Loucy (cell line): Measurements from ENCODE around the gene MYH6.

Experiments
- H2AFZ ChIP-seq: fragments of 200-600 bp; sonication (generic); 2 replicates; pipeline ENCODE4 v1.6.0; 2016; ENCODE audit warnings: antibody characterized with exemption, mild to moderate bottlenecking, low read length, moderate library complexity
- H3F3A ChIP-seq: fragments of 200-600 bp; 2 replicates; pipeline ENCODE4 v1.6.0; 2016; ENCODE audit warnings: antibody characterized with exemption, low read depth, mild to moderate bottlenecking
- H3K27me3 ChIP-seq: fragments of 200-600 bp; sonication (generic); 2 replicates; pipeline ENCODE4 v1.6.1; 2014; ENCODE audit warnings: low read length, mild to moderate bottlenecking; ENCODE audit not compliant: insufficient read depth, poor library complexity, severe bottlenecking
- H3K36me3 ChIP-seq: fragments of 200-600 bp; sonication (generic); 2 replicates; pipeline ENCODE4 v1.6.1; 2016; ENCODE audit warnings: low read length; ENCODE audit not compliant: insufficient read depth
- H3K4me1 ChIP-seq: fragments of 200-600 bp; sonication (generic); 2 replicates; pipeline ENCODE4 v1.5.1; 2014; ENCODE audit warnings: low read length, mild to moderate bottlenecking; ENCODE audit not compliant: insufficient read depth, poor library complexity, severe bottlenecking
- H3K4me2 ChIP-seq: fragments of 200-600 bp; sonication (generic); 2 replicates; pipeline ENCODE4 v1.6.0; 2014; ENCODE audit warnings: antibody characterized with exemption, low read length, low read depth, mild to moderate bottlenecking; ENCODE audit not compliant: poor library complexity, severe bottlenecking
- H3K4me3 ChIP-seq: fragments of 200-600 bp; sonication (generic); 2 replicates; pipeline ENCODE4 v1.5.1; 2014; ENCODE audit warnings: low read length, mild to moderate bottlenecking, mixed read lengths; ENCODE audit not compliant: poor library complexity, severe bottlenecking
- H3K79me2 ChIP-seq: fragments of 200-600 bp; sonication (generic); 2 replicates; pipeline ENCODE4 v1.6.1; 2014; ENCODE audit warnings: low read length; ENCODE audit not compliant: insufficient read depth
- H3K9ac ChIP-seq: fragments of 200-600 bp; sonication (generic); 2 replicates; pipeline ENCODE4 v1.6.0; 2014; ENCODE audit warnings: mild to moderate bottlenecking, low read depth, low read length, moderate library complexity; ENCODE audit not compliant: poor library complexity, severe bottlenecking
- H3K9me2 ChIP-seq: fragments of 200-600 bp; sonication (generic); replicated peaks from 2 replicates; pipeline ENCODE4 v1.6.1; 2016; ENCODE audit warnings: low read depth, low read length, mixed read lengths
- H3K9me3 ChIP-seq: fragments of 200-600 bp; sonication (generic); 2 replicates; pipeline ENCODE4 v1.6.1; 2014; ENCODE audit warnings: mild to moderate bottlenecking, antibody characterized with exemption, low read length, low read depth; ENCODE audit not compliant: insufficient read depth
- H4K20me1 ChIP-seq: fragments of 200-600 bp; sonication (generic); 2 replicates; pipeline ENCODE4 v1.6.0; 2014; ENCODE audit warnings: antibody characterized with exemption, low read length, mild to moderate bottlenecking; ENCODE audit not compliant: insufficient read depth, poor library complexity, severe bottlenecking
- EZH2phosphoT487 ChIP-seq: fragments of 200-600 bp; IDR thresholded peaks from 2 replicates; pipeline ENCODE4 v1.6.1; 2018; ENCODE audit warnings: antibody characterized with exemption, mild to moderate bottlenecking, moderate library complexity, borderline replicate concordance
- TF ChIP-seq, protein P1 (sequence below): fragments of 200-600 bp; sonication (generic); conservative IDR thresholded peaks from 2 replicates; pipeline ENCODE4 v1.5.1; 2014; ENCODE audit warnings: mild to moderate bottlenecking, antibody characterized with exemption, low read length

Gene MYH6

DNA sequence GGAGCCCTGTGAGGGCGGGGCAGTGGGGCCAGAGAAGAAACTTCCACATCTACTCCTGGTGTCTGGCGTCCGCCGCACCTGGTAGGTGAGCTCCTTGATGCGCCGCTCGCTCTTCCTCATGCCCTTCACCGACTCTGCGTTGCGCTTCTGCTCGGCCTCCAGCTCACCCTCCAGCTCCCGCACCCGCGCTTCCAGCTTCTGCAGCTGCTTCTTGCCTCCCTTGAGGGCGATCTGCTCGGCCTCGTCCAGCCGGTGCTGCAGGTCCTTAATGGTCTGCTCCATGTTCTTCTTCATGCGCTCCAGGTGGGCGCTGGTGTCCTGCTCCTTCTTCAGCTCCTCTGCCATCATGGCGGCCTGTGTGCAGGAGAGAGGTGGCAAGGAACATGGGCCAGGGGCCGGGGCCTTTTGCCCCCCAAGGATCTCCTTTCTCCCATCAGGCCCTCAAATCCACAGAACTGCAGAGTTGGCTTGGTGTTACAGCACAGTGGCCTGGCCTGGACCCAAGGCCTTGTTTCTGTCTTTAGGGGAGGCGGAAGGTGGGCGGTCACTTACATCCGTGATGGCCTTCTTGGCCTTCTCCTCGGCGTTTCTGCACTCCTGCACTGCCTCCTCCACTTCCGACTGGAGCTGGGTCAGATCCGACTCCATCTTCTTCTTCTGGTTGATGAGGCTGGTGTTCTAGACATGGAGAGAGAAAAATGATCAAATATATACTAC, 23.6 kb downstream of the MYH6 start:
- Histone ChIP-seq H3F3A (no peaks in the 10 kb centered on the region), H3K27me3 (no peaks in the 10 kb centered on the region)

DNA sequence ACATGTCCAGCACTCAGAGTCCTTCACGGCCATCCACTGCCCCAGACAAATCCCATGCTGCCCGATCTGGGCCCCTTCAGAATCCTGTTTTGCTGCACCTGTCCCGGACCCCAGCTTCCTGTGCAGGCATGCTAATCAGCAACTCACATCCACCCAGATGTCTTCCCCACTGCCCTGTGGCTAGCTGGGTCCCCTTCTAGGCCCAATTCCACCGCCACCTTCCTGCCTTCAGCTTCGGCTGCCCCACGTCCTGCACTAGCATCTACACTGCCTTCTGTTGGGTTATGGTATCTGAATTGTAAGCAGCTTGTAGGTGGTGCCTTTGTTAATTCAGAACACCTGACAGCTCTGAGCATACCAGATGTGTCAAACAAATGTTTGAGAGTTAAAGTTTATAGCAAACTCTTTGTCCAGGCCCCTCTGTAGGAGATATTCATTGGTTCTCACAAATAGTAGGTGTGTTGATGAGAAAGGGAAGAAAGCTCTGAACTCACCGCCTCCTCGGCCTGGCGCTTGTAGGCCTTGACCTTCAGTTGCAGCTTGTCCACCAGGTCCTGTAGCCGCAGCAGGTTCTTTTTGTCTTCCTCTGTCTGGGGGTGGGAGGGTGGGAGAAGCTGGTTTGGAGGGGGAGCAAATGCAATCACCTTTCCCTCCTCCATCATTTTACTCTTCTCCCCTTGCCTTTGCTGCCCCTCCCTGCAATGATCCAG, 25.2 kb downstream of the MYH6 start:
- Histone ChIP-seq H3F3A (no peaks in the 10 kb centered on the region), H3K9me2 (no peaks in the 10 kb centered on the region), H3K79me2 (no peaks in the 10 kb centered on the region), H3K4me1 (no peaks in the 10 kb centered on the region), H3K4me2 (no peak overlapping the region), H3K27me3 (no peaks in the 10 kb centered on the region), H3K36me3 (no peaks in the 10 kb centered on the region), H4K20me1 (no peaks in the 10 kb centered on the region), H2AFZ (no peak overlapping the region), H3K9me3 (no peaks in the 10 kb centered on the region), H3K4me3 (no peak overlapping the region), H3K9ac (no peak overlapping the region)
- no peak for TF ChIP-seq EZH2phosphoT487
- TF ChIP-seq, protein P1, sequence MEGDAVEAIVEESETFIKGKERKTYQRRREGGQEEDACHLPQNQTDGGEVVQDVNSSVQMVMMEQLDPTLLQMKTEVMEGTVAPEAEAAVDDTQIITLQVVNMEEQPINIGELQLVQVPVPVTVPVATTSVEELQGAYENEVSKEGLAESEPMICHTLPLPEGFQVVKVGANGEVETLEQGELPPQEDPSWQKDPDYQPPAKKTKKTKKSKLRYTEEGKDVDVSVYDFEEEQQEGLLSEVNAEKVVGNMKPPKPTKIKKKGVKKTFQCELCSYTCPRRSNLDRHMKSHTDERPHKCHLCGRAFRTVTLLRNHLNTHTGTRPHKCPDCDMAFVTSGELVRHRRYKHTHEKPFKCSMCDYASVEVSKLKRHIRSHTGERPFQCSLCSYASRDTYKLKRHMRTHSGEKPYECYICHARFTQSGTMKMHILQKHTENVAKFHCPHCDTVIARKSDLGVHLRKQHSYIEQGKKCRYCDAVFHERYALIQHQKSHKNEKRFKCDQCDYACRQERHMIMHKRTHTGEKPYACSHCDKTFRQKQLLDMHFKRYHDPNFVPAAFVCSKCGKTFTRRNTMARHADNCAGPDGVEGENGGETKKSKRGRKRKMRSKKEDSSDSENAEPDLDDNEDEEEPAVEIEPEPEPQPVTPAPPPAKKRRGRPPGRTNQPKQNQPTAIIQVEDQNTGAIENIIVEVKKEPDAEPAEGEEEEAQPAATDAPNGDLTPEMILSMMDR = no peak

More for the DNA sequence above, 23.6 kb downstream of the MYH6 start:
- no peaks in the 10 kb centered on the region for H3K79me2 ChIP-seq
- H3K4me2 ChIP-seq = no peak overlapping the region
- H3K9me3 ChIP-seq = no peaks in the 10 kb centered on the region
- H4K20me1 ChIP-seq = no peaks in the 10 kb centered on the region
- no peaks in the 10 kb centered on the region for H3K9me2 ChIP-seq
- no peak overlapping the region for H3K4me3 ChIP-seq
- no peak overlapping the region for H2AFZ ChIP-seq
- no peak overlapping the region for H3K9ac ChIP-seq
- H3K4me1 ChIP-seq = no peaks in the 10 kb centered on the region
- H3K36me3 ChIP-seq = no peaks in the 10 kb centered on the region
- TF ChIP-seq, protein P1 = no peak
- TF ChIP-seq EZH2phosphoT487 = no peak

DNA sequence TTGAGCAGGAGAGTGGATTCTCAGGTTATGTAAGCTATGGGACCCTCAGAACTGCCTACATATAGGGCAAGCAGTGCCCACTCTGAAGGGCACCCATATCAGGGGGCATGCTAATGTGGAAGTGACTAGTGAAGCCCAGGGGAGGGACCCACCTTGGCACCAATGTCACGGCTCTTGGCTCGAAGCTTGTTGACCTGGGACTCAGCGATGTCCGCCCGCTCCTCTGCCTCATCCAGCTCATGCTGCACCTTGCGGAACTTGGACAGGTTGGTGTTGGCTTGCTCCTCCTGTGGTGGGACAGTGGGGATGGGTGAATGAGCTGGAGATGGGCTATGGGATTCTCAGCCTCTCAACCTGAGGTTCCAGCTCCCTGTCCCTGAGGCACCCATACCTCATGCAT, 25.8 kb downstream of the MYH6 start:
- Histone ChIP-seq H3F3A (no peaks in the 10 kb centered on the region), H3K9ac (no peak overlapping the region), H3K4me3 (no peak overlapping the region), H3K79me2 (no peaks in the 10 kb centered on the region), H3K9me3 (no peaks in the 10 kb centered on the region), H3K27me3 (no peaks in the 10 kb centered on the region), H3K4me2 (no peak overlapping the region), H3K4me1 (no peaks in the 10 kb centered on the region), H3K36me3 (no peaks in the 10 kb centered on the region), H2AFZ (no peak overlapping the region), H4K20me1 (no peaks in the 10 kb centered on the region), H3K9me2 (no peaks in the 10 kb centered on the region)
- TF ChIP-seq, protein P1 = no peak
- no peak for TF ChIP-seq EZH2phosphoT487
